Effector CD8-positive, alpha-beta T cell (primary cell): ENCODE measurements around the gene RXRB.
A peak's percentile ranks its signal among the peaks of the same experiment; 100 is the strongest.

Source experiments
- DNase-seq: peaks from one replicate; lab custom pipeline; 2025; lab: John Stamatoyannopoulos, UW

Gene RXRB

GRCh38 chr6:33211666-33212422, 11.4 kb upstream of the RXRB start:
- DNase-seq = no peak

DNA sequence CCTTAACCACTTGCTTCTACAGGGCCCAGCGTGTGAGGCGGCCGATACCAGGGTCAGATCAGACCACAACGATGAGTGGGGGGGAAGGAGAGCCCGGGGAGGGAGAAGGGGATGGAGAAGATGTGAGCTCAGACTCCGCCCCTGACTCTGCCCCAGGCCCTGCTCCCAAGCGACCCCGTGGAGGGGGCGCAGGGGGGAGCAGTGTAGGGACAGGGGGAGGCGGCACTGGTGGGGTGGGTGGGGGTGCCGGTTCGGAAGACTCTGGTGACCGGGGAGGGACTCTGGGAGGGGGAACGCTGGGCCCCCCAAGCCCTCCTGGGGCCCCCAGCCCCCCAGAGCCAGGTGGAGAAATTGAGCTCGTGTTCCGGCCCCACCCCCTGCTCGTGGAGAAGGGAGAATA, 10.7 kb upstream of the RXRB start:
- no peak for DNase-seq

- no peak for DNase-seq
Observed at GRCh38 chr6:33209856-33210255, 9.4 kb upstream of the RXRB start.

DNA sequence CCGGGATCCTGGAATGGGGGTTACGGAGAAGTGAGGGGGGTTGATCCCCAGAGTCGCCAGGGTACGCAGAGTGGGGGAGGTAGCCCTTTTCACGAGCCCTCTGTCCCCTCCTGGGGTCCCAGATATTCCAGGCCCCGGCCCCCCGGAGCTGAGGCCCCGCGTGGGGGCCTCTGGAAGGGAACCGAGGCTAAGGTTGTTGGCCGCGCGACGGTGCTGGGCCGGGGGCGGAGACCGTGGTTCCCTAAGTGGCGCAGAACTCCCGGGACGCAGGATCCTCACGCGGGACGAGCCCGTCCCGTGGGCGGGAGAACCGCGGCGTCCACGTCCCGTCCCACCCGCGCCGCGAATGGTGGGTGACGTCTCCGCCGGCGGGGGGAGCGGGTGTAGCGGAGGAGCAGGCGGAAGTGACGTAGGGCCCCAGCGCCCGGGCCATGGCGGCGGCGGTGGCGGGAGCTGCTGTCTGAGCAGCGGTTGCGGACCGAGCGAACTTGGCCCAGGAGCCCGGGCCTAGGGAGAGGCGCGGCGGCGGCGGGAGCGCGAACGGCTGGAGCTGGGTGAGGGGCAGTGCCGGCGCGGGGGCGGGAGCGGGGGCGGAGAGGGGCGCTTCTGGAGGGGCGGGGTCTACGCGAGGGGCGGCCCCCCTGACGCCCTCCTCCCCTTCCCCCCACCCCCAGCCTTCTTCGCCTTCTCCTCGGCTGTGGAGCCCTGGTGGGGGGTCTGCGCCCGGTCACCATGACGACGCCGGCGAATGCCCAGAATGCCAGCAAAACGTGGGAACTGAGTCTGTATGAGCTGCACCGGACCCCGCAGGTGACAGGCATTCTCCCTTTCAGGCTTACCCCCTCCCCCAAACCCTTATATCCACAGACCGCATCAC, 7.9 kb upstream of the RXRB start, which contains the start of gene RING1:
Gene RING1 (plus strand): TSS at position 410 of the 877 bp plus-strand sequence. CDS start 323 bp downstream, at position 733.
- DNase-seq = peak; percentile 77

DNA sequence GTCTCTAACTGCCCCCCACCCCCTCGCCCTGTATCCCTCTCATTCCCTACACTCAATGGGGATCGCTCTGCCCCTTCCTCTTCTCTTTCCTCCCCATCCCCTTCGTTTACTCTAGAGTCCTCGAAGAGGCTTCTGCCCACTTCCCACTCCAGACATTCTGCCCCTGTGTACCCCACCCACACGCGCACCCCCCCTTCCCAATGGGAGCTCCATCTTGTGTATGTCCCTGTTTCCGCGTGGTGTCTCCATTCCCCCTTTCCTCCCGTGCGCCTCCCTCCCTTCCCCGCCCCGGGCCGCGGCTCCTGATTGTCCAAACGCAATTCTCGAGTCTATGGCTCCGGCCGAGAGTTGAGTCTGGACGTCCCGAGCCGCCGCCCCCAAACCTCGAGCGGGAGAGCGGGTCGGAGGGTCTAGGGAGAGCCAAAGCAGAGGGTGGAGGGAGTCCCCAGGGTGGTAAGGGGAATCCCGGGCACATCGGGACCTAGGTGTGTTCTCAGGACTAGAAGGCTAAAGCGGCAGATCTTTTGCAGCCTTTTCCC, 7.2 kb upstream of the RXRB start:
- no peak for DNase-seq

DNA sequence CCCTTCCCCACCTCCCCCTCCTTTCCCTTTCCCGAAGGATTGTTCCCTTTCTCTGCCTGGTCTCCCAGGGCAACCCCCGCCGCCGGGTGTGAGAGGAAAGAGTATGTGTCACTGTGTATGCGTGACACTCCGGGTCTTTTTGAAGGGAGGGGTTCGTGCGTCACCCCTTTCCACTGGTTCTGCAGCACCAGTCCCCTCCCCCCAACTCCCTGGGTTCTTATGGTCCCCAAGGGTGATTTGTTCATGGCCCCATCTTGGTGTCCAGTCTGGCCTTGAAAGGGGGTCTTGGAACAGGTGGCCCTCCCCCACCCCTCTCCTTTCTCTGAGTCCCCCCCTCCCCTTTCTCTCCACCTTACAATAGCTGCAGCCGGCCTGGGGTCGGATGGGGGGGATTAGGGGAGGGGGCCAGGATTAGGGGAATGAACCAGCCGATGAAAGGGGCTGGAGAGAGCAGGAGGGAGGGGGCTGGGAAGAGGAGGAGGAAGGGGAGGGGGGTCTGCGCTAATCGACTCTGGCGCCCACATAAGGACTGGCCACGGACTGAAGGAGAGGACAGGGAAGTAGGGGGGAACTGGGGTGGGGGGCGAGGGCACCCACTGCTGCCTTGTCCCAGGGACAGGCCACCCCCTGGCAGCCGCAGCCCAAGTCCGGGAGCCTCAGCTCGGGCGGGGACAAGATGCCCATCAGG, 6.5 kb upstream of the RXRB start:
- DNase-seq = no peak

GRCh38 chr6:33206027-33206863, 5.8 kb upstream of the RXRB start:
- no peak for DNase-seq

DNA sequence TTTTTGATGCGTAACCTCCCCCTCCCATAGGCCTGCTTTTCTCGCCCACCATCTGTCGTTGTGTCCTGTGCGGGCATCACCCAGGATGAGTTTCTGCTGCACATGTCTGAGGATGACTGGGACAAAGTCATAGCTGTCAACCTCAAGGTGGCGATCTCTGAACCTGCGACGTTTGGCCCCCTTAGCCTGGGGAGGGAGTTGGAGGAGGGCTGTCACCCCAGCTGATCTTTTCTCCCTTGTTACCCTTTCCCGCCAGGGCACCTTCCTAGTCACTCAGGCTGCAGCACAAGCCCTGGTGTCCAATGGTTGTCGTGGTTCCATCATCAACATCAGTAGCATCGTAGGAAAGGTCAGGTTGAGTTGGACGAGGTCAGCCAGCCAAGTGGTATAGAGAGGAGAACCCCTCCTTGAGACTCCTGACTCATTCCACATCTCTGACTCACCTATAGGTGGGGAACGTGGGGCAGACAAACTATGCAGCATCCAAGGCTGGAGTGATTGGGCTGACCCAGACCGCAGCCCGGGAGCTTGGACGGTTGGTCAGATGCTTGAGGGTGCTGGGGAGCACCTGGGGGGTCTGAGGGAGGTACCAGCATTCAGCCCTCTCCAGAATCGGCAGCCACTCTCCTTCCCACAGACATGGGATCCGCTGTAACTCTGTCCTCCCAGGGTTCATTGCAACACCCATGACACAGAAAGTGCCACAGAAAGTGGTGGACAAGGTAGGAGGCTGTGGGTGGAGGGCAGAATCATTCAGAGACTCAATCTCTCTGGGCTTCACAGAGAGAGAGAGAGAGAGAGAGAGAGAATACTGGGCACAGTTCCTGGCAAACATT, 4.9 kb upstream of the RXRB start:
- DNase-seq = no peak

DNA sequence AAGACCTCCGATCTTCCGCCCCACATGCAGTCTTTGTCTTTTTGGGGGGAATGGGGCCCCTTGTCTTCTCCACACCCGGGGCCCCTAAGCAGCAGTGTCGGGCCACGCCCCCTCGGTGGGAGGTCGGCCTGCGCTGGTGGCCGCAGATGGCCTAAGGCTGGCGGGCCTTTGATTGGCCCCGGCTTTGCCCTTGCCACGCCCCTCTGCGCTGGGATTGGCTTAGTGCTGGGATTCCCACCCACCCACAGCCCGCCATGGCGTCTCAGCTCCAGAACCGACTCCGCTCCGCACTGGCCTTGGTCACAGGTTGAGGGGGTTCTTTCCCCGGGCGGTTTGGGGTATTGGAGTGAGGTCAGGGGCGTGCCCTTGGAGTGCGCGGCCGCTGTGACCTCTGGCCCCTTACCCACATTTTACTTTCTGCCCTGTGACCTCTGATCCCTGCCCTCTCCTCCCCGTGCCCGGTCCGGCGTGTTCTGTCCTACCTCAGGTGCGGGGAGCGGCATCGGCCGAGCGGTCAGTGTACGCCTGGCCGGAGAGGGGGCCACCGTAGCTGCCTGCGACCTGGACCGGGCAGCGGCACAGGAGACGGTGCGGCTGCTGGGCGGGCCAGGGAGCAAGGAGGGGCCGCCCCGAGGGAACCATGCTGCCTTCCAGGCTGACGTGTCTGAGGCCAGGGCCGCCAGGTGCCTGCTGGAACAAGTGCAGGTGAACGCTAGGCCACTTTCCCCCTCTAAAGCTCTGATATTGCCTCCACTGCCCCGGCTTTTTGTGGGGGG, 4.1 kb upstream of the RXRB start, which contains the start of gene HSD17B8:
Gene HSD17B8 (plus strand): TSS at position 241 of the 776 bp plus-strand sequence. CDS start 14 bp downstream, at position 255.
- DNase-seq = peak; percentile 86

- no peak for DNase-seq
Observed at GRCh38 chr6:33204165-33204414, 3.6 kb upstream of the RXRB start.

DNA sequence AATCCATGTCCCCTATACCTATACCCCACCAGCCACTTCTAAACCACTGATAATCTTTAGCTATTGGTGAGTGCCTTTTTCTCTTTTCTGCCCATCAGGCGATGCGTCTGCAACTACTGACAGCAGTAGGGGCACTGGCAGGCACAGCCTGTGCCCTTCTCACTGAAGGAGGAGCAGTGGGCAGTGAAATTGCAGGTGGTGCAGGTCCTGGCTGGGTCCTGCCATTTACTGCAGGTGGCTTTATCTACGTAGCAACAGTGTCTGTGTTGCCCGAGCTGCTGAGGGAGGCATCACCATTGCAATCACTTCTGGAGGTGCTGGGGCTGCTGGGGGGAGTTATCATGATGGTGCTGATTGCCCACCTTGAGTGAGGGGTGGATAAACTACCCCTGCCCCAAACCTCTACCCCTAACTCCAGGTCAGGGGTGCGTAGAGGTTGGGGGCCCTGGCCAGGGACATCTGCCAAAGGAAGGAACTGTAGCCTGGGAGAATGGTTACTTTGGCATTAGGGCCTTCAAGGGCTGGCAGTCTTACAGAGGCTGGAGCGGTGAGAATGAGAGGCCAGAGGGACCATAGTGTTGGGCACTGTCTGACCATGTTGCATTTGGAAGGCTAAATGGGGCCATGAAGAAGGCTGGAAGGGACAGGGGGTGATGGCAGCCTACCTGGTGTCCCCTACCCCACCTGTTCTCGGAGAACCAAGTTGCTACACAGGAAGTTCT, 3.1 kb upstream of the RXRB start:
- DNase-seq = no peak

DNA sequence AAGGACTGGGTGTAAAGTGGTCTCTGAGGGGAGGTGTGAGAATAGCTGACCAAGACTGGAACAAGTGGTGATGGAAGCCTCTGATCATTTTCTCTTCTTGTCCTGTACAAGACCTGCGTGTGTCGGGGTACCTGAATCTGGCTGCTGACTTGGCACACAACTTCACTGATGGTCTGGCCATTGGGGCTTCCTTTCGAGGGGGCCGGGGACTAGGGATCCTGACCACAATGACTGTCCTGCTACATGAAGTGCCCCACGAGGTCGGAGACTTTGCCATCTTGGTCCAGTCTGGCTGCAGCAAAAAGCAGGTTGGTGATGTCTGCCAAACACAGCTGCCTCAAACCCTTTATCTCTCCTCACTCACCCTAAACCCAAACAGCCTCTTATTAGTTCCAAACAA, 2.3 kb upstream of the RXRB start:
- no peak for DNase-seq

- DNase-seq = no peak
Observed at GRCh38 chr6:33201935-33202334, 1.5 kb upstream of the RXRB start.

GRCh38 chr6:33201147-33201545, 681 bp upstream of the RXRB start:
- DNase-seq = no peak

DNA sequence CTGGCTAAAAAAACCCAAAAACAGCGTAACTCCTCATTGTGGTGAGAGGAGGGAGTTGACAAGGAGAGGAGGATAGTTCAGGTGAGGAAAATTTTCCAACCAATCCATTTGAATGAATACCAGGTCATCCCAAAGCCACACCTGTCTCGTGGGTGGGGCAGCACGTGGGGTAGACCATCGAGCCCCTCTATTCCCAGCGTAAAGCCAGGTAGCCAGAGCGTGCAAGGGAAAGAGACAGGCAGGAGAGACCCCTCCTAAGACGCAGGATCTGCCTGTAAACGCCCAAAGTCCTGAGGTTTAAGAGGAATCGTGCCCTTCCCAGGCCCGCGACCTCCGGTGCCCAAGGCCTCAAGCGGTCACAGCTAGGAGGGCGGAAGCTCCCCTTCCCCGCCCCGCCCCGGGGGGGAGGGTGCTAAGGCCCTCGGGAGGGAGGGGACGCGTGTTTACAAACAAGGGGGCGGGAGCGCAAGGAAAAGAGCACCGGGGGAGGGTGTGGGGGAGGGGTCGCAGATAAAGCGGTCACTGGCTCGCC, 712 bp downstream of the RXRB start:
- peak; percentile 69 for DNase-seq

- no peak for DNase-seq
Observed at GRCh38 chr6:33198853-33199436, 1.5 kb downstream of the RXRB start.

DNA sequence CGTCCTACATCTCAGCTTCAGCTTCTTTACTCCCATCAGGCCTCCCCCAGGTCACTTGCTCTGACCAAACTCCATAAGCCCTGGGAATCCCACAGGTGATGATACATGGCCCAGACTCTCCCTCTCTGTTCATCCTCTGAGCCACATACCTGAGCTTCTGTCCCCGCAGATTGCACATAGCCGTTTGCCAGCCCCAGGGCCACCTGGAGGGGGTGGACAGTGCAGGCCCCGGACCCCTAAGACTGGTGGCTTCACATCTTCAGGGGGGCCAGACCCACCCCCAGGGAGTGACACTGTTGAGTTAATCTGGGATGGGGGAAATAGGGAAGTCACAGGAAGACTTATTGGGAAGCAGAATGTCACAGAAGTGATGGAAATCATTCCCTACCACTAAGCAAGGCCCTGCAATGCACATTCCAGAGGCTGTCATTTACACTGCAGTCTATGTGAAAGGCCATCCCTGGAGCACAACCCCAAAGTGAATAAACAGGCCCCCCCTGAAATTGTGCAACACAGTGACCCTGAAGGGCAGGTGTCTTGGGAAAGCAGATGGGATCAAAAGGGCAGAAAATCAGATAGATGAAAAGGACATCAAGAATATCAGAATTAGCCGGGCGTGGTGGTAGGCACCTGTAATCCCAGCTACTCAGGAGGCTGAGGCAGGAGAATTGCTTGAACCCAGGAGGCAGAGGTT, 2.2 kb downstream of the RXRB start:
- DNase-seq = no peak
